Endothelial cell of hepatic sinusoid (primary cell): ENCODE data around the gene FRA10AC1.

Experiments
- in situ Hi-C: cut with HindIII; loops from 2 replicates; pipeline ENCODE4 v1.10.0; 2017; ENCODE audit warnings: low sequenced_read_pairs

FRA10AC1 gene

DNA sequence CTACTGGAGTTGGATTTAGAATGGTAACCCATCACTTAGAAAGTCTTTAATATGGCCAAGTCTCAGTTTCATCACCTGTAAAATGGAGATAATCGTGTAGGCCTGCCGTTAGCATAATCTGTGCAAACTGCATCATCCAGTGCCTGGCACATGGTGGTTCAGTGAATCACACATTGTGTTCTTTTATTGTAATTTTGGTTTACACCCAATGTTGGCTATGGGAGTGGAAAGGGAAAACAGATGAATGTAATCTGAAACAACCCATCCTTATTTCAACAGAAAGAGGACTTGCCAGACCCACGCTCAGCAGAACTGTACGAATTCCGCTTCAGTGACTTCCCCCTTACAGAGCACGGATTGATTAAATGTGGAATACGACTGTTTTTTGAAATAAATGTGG, 62.6 kb downstream of the FRA10AC1 start:
- in situ Hi-C loops: no loop called here

DNA sequence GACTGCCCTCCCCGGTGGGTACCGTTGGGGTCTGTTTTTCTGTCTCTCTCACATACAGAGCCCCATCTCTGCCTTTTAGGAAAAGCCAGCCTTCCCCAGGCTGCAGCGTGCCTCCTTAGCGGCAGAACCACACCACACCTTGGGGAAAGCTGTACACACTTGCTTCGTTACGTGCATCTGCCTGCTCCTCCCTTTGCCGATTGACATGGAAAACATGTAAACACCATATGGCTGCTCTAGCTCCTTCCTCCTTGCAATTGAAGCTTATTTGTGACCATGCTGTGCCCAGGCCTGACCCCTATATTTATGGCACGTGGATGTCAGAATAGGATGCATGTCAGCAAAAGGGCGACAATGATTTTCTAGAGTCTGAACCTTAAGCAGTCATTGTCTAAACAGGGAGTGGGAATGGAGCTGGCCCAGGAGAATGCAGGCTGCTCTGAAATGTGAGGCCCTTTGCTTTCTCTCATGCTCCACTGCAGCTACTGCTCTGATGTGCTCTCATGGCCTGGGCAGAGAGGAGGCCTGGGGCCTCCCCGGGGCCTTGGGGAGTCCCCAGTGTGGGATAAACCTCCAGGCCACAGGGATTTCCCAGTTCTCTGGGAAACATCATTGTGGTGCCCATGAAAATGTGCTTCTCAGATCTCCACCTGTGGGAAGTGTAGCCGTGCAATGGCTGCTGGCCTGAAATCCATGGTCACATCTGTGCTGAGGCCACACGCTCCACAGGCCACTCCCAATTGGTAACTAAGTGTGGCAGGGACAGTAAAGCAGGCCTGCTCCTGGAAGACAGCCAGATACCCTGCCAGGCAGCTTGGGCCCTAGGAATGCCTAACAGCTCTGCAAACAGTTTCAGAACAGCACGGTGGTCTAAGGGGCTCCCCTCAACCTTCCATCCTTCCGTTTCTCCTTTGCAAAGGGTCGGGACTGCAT, 71.5 kb downstream of the FRA10AC1 start:
- in situ Hi-C loops: loop anchor here (5.0 kb wide), 1 partner anchor 34 kb away; no protein-coding TSS in a partner anchor

DNA sequence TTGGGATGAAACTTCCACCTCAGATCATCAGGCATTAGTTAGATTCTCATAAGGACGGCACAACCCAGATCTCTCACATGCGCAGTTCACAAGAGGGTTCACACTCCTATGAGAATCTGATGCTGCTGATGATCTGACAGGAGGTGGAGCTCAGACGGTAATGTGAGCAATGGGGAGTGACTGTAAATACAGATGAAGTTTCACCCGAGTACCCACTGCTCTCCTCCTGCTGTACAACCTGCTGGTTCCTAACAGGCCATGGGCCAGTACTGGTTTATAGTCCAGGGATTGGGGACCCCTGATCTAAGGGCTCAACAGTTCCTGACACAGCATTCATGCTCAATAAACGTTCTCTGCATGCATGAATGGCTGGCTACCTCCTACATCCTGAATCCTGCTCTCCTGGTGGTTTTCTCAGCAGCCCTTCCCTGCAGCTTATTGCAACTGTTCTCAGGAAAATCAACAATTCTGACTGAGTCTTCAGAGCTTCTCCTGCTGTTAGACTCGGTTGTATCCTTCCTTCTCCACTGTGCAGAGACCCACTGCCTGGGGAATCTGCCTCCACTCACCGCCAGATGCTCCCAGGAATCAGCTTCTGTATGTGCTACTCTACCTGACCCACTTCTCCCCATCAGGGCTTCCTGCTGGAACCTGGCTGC, 72.6 kb downstream of the FRA10AC1 start:
- in situ Hi-C loops: loop anchor here (5.0 kb wide), 3 partner anchors 32 to 57 kb away; no protein-coding TSS in a partner anchor

DNA sequence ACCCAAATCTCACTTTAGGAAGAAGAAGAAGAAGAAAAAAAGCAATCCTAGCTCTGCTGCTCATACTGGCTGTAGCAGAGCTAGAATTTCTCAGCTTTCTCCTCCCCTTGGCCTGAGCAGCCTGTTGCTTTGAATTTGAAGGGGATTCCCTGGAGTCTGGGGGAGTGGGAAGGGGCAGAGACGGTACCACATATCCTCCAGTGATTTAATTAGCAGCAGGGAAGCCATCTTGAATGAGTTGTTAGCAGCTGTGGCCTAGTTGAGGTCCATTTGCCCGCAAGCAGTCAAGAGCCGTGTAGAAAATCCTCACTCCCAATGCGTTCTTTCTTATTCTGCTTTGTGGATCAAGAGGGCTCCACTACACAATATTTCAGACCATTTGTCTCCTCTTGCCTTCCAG, 73.5 kb downstream of the FRA10AC1 start:
- in situ Hi-C loops: loop anchor here (5.0 kb wide), 2 partner anchors 33 to 57 kb away; no protein-coding TSS in a partner anchor

DNA sequence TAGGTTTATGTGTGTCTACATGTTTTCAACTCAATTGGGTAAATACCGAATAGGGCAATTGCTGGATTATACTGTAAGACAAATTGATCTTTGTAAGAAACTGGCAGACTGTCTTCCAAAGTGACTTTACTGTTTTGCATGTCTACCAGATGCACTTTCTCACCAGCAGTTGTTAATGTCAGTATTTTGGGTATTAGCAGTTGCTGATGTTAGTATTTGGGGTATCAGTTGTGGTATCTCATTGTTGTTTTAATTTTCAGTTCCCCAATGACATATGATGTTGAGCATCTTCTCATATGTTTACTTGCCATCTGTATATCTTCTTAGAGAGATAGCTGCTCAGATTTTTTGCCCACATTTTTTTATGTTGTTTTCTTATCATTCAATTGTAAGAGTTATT, 79.5 kb downstream of the FRA10AC1 start:
- in situ Hi-C loops: no loop called here

DNA sequence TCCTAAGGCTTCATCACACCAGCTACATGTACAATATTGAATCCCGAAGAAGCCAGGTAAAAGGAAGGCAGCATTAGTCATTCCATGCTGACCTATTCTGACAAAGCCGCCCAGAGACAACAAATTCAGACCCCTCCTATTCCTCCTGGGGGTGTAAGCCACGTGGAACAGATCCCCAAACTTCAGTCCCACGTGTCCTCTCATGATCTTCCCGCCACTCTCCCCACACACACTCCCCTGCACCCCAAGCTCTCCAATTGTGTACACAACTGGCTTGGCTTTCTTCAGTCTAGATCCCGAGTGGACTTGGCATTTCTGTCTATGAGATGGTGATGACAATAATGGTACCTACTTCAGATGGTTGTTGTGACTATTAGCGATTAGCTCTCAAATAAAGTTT, 81.5 kb downstream of the FRA10AC1 start:
- in situ Hi-C loops: no loop called here
